Measurements from ENCODE around the gene HEATR5B.
"Not testable (repeated sequence)": the region's sequence is repeated elsewhere in the genome, so short reads cannot be mapped to it uniquely, and the experiment has no call there.

GRCh38 chr2:36931688-36932087, 152.5 kb downstream of the HEATR5B start:
- TF ChIP-seq CTCF (IDR thresholded peaks at IDR 0.05; ENCODE audit: insufficient read depth, low read length, poor library complexity, severe bottlenecking); EZH2phosphoT487 (conservative IDR thresholded peaks at IDR 0.05; ENCODE audit: low read length): not testable (repeated sequence)
